Osteocyte (in vitro differentiated cells): ENCODE results near the gene CAMKV. TPM values are rescaled to one million over a fixed set of nuclear protein-coding genes. Genes with fewer than 3 reads are reported as not detected.
"Not testable (repeated sequence)": the region's sequence is repeated elsewhere in the genome, so short reads cannot be mapped to it uniquely, and the experiment has no call there.

ENCODE experiments used
- DNase-seq: peaks from one replicate; pipeline ENCODE4 v3.0.0; 2021; ENCODE audit warnings: mixed read lengths; ENCODE audit not compliant: unreplicated experiment; ENCODE audit errors: extremely low spot score
- H3K27ac Mint-ChIP-seq: one replicate; pipeline ENCODE4 v1.8.0; 2021; ENCODE audit warnings: mild to moderate bottlenecking, mixed read lengths; ENCODE audit not compliant: unreplicated experiment
- H3K27me3 Mint-ChIP-seq: one replicate; pipeline ENCODE4 v1.8.0; 2021; ENCODE audit warnings: mixed read lengths; ENCODE audit not compliant: unreplicated experiment
- H3K36me3 Mint-ChIP-seq: one replicate; pipeline ENCODE4 v1.8.0; 2021; ENCODE audit warnings: mixed read lengths; ENCODE audit not compliant: unreplicated experiment
- H3K4me1 Mint-ChIP-seq: one replicate; pipeline ENCODE4 v1.8.0; 2021; ENCODE audit warnings: mixed read lengths; ENCODE audit not compliant: unreplicated experiment
- H3K4me3 Mint-ChIP-seq: one replicate; pipeline ENCODE4 v1.8.0; 2021; ENCODE audit warnings: mild to moderate bottlenecking, moderate library complexity, mixed read lengths; ENCODE audit not compliant: unreplicated experiment
- H3K9me3 Mint-ChIP-seq: one replicate; pipeline ENCODE4 v1.8.0; 2021; ENCODE audit warnings: mixed read lengths; ENCODE audit not compliant: unreplicated experiment
- CTCF ChIP-seq: fragments of 200-600 bp; sonication (generic); IDR thresholded peaks from 2 replicates; pipeline ENCODE4 v1.5.0; 2021; ENCODE audit warnings: antibody characterized with exemption, mild to moderate bottlenecking, moderate library complexity
- total RNA-seq: library from RNA; stranded (reverse); gene quantifications from 2 replicates; pipeline ENCODE4 v1.2.1, GENCODE V29; 2021

CAMKV gene
- total RNA-seq, 1 donor from 2014 or later: not detected

- peaks cover 5% of the 10 kb centered on the region for H3K4me1 Mint-ChIP-seq
- peak; percentile 92 for TF ChIP-seq CTCF
- peak; percentile 90 for DNase-seq
Observed at GRCh38 chr3:49839193-49839809, 30.4 kb downstream of the CAMKV start.

GRCh38 chr3:49831341-49831740, 38.4 kb downstream of the CAMKV start:
- no peak for DNase-seq
- no peak for TF ChIP-seq CTCF
- Mint-ChIP-seq H3K27ac (no peak overlapping the region), H3K4me3 (no peak overlapping the region), H3K27me3 (no peaks in the 10 kb centered on the region), H3K4me1 (no peaks in the 10 kb centered on the region), H3K36me3 (peaks cover 3% of the 10 kb centered on the region), H3K9me3 (no peaks in the 10 kb centered on the region)

More at GRCh38 chr3:49839193-49839809, 30.4 kb downstream of the CAMKV start:
- no peaks in the 10 kb centered on the region for H3K36me3 Mint-ChIP-seq
- no peaks in the 10 kb centered on the region for H3K27me3 Mint-ChIP-seq
- no peak overlapping the region for H3K4me3 Mint-ChIP-seq
- H3K27ac Mint-ChIP-seq: peak overlapping the region; percentile 31
- H3K9me3 Mint-ChIP-seq: no peaks in the 10 kb centered on the region

GRCh38 chr3:49826016-49826415, 43.7 kb downstream of the CAMKV start:
- Mint-ChIP-seq H3K9me3 (no peaks in the 10 kb centered on the region), H3K36me3 (peaks cover 3% of the 10 kb centered on the region), H3K4me1 (no peaks in the 10 kb centered on the region), H3K27ac (no peak overlapping the region), H3K27me3 (no peaks in the 10 kb centered on the region), H3K4me3 (no peak overlapping the region)
- no peak for DNase-seq
- TF ChIP-seq CTCF: no peak

GRCh38 chr3:49823131-49823530, 46.6 kb downstream of the CAMKV start:
- not testable (repeated sequence) for H3K36me3 Mint-ChIP-seq, H3K4me3 Mint-ChIP-seq, H3K4me1 Mint-ChIP-seq, H3K9me3 Mint-ChIP-seq, H3K27ac Mint-ChIP-seq, H3K27me3 Mint-ChIP-seq, DNase-seq

GRCh38 chr3:49813497-49814174, 56.1 kb downstream of the CAMKV start, which contains the start of gene UBA7:
UBA7 (minus strand) TSS chr3:49813953; CDS start chr3:49813787, 166 bp downstream.
- Mint-ChIP-seq H3K4me1 (peaks cover 16% of the 10 kb centered on the region), H3K4me3 (peak within 1 kb of the TSS; percentile 75), H3K36me3 (peaks cover 4% of the 10 kb centered on the region), H3K9me3 (no peaks in the 10 kb centered on the region), H3K27ac (peak within 1 kb of the TSS; percentile 93), H3K27me3 (no peaks in the 10 kb centered on the region)
- no peak for TF ChIP-seq CTCF
- DNase-seq: no peak
